GM23338 (cell line): Measurements from ENCODE around the gene A1BG. TPM values are rescaled to one million over a fixed set of nuclear protein-coding genes. Genes with fewer than 3 reads are reported as not detected.

Experiments used
- CREB1 ChIP-seq: fragments of 250-450 bp; sonication (Bioruptor Pico); IDR thresholded peaks from 2 replicates; pipeline ENCODE4 v1.5.0; 2020; ENCODE audit warnings: low read depth, mild to moderate bottlenecking, moderate library complexity
- EZH2 ChIP-seq: fragments of 200-600 bp; sonication (generic); IDR thresholded peaks from one replicate; pipeline ENCODE4 v1.8.0; 2017; ENCODE audit warnings: antibody characterized with exemption, mild to moderate bottlenecking, low read depth; ENCODE audit not compliant: unreplicated experiment
- JUNB ChIP-seq: IDR thresholded peaks from one replicate; pipeline ENCODE4 v1.6.1; 2016; ENCODE audit warnings: antibody characterized with exemption; ENCODE audit not compliant: unreplicated experiment
- NANOG ChIP-seq: IDR thresholded peaks from 2 replicates; pipeline ENCODE4 v1.6.1; 2016; ENCODE audit warnings: antibody characterized with exemption, borderline replicate concordance
- POLR2AphosphoS5 ChIP-seq: IDR thresholded peaks from 2 replicates; pipeline ENCODE4 v1.6.1; 2016; ENCODE audit warnings: antibody characterized with exemption, low read depth
- ZNF331 ChIP-seq: fragments of 250-450 bp; sonication (Bioruptor Pico); IDR thresholded peaks from 2 replicates; pipeline ENCODE4 v1.5.0; 2020; ENCODE audit warnings: low read depth, mild to moderate bottlenecking, moderate library complexity
- polyA plus RNA-seq: library from polyadenylated mRNA; unstranded; fragments of >200 nt; fragmentation: Nextera tagmentation; extraction: Ambion mirVana; gene quantifications from 2 replicates; pipeline ENCODE4 v1.2.1, GENCODE V29; 2016
- total RNA-seq: library from RNA; depleted of rRNA; stranded (reverse); fragments of >200 nt; shearing (Covaris generic); gene quantifications from 2 replicates; pipeline ENCODE4 v1.2.3, GENCODE V29; 2014
- TF ChIP-seq, protein P1 (sequence below): fragments of 250-450 bp; sonication (Bioruptor Pico); IDR thresholded peaks from 2 replicates; pipeline ENCODE4 v1.5.0; 2020; ENCODE audit warnings: mild to moderate bottlenecking, moderate library complexity
- TF ChIP-seq, protein P2 (sequence below), 2 experiments: fragments of 200-600 bp in 1 of 2; sonication (generic) in 1 of 2; conservative IDR thresholded peaks; 2 replicates each; pipeline versions ENCODE4 v1.5.1 to v1.6.1; 2016 to 2017; ENCODE audit warnings: antibody characterized with exemption in 2 of 2, low read depth in 2 of 2, mild to moderate bottlenecking in 2 of 2, moderate library complexity in 1 of 2
- TF ChIP-seq, protein P3 (sequence below): IDR thresholded peaks from one replicate; pipeline ENCODE4 v1.6.1; 2018; ENCODE audit warnings: antibody characterized with exemption; ENCODE audit not compliant: unreplicated experiment

A1BG gene
- total and polyA plus RNA-seq, 2 experiments from 2014 or later = 17.7 to 43.5 TPM

DNA sequence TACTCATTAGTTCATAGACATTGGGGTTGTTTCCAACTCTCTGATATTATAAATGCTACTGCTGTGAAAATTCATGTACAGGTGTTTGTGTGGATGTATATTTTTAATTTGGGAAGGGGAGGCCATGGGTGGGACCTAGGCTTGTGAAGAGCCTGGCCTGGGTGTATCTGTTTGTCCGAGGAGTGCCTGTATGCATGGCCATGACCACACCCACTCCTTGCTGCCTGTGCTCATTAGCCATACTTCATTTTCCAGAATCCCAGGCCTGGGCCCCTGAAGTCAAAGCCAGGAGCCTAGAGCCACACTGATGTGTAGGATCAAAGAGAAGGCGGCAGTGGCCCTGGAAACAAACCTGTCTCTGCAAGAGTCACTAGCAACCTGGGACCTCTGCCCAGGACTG, 37.7 kb downstream of the A1BG start (continued):
- TF ChIP-seq, protein P1, sequence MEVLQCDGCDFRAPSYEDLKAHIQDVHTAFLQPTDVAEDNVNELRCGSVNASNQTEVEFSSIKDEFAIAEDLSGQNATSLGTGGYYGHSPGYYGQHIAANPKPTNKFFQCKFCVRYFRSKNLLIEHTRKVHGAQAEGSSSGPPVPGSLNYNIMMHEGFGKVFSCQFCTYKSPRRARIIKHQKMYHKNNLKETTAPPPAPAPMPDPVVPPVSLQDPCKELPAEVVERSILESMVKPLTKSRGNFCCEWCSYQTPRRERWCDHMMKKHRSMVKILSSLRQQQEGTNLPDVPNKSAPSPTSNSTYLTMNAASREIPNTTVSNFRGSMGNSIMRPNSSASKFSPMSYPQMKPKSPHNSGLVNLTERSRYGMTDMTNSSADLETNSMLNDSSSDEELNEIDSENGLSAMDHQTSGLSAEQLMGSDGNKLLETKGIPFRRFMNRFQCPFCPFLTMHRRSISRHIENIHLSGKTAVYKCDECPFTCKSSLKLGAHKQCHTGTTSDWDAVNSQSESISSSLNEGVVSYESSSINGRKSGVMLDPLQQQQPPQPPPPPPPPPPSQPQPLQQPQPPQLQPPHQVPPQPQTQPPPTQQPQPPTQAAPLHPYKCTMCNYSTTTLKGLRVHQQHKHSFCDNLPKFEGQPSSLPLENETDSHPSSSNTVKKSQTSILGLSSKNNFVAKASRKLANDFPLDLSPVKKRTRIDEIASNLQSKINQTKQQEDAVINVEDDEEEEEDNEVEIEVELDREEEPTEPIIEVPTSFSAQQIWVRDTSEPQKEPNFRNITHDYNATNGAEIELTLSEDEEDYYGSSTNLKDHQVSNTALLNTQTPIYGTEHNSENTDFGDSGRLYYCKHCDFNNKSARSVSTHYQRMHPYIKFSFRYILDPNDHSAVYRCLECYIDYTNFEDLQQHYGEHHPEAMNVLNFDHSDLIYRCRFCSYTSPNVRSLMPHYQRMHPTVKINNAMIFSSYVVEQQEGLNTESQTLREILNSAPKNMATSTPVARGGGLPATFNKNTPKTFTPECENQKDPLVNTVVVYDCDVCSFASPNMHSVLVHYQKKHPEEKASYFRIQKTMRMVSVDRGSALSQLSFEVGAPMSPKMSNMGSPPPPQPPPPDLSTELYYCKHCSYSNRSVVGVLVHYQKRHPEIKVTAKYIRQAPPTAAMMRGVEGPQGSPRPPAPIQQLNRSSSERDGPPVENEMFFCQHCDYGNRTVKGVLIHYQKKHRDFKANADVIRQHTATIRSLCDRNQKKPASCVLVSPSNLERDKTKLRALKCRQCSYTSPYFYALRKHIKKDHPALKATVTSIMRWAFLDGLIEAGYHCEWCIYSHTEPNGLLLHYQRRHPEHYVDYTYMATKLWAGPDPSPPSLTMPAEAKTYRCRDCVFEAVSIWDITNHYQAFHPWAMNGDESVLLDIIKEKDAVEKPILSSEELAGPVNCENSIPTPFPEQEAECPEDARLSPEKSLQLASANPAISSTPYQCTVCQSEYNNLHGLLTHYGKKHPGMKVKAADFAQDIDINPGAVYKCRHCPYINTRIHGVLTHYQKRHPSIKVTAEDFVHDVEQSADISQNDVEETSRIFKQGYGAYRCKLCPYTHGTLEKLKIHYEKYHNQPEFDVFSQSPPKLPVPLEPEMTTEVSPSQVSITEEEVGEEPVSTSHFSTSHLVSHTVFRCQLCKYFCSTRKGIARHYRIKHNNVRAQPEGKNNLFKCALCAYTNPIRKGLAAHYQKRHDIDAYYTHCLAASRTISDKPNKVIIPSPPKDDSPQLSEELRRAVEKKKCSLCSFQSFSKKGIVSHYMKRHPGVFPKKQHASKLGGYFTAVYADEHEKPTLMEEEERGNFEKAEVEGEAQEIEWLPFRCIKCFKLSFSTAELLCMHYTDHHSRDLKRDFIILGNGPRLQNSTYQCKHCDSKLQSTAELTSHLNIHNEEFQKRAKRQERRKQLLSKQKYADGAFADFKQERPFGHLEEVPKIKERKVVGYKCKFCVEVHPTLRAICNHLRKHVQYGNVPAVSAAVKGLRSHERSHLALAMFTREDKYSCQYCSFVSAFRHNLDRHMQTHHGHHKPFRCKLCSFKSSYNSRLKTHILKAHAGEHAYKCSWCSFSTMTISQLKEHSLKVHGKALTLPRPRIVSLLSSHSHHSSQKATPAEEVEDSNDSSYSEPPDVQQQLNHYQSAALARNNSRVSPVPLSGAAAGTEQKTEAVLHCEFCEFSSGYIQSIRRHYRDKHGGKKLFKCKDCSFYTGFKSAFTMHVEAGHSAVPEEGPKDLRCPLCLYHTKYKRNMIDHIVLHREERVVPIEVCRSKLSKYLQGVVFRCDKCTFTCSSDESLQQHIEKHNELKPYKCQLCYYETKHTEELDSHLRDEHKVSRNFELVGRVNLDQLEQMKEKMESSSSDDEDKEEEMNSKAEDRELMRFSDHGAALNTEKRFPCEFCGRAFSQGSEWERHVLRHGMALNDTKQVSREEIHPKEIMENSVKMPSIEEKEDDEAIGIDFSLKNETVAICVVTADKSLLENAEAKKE = no peak
- no peak for TF ChIP-seq ZNF331
- TF ChIP-seq NANOG = no peak
- TF ChIP-seq, protein P2, sequence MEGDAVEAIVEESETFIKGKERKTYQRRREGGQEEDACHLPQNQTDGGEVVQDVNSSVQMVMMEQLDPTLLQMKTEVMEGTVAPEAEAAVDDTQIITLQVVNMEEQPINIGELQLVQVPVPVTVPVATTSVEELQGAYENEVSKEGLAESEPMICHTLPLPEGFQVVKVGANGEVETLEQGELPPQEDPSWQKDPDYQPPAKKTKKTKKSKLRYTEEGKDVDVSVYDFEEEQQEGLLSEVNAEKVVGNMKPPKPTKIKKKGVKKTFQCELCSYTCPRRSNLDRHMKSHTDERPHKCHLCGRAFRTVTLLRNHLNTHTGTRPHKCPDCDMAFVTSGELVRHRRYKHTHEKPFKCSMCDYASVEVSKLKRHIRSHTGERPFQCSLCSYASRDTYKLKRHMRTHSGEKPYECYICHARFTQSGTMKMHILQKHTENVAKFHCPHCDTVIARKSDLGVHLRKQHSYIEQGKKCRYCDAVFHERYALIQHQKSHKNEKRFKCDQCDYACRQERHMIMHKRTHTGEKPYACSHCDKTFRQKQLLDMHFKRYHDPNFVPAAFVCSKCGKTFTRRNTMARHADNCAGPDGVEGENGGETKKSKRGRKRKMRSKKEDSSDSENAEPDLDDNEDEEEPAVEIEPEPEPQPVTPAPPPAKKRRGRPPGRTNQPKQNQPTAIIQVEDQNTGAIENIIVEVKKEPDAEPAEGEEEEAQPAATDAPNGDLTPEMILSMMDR (conservative IDR thresholded peaks at IDR 0.05; ENCODE audit: low read depth in 2 of 2) = no peak
- TF ChIP-seq POLR2AphosphoS5 = no peak
- TF ChIP-seq, protein P3, sequence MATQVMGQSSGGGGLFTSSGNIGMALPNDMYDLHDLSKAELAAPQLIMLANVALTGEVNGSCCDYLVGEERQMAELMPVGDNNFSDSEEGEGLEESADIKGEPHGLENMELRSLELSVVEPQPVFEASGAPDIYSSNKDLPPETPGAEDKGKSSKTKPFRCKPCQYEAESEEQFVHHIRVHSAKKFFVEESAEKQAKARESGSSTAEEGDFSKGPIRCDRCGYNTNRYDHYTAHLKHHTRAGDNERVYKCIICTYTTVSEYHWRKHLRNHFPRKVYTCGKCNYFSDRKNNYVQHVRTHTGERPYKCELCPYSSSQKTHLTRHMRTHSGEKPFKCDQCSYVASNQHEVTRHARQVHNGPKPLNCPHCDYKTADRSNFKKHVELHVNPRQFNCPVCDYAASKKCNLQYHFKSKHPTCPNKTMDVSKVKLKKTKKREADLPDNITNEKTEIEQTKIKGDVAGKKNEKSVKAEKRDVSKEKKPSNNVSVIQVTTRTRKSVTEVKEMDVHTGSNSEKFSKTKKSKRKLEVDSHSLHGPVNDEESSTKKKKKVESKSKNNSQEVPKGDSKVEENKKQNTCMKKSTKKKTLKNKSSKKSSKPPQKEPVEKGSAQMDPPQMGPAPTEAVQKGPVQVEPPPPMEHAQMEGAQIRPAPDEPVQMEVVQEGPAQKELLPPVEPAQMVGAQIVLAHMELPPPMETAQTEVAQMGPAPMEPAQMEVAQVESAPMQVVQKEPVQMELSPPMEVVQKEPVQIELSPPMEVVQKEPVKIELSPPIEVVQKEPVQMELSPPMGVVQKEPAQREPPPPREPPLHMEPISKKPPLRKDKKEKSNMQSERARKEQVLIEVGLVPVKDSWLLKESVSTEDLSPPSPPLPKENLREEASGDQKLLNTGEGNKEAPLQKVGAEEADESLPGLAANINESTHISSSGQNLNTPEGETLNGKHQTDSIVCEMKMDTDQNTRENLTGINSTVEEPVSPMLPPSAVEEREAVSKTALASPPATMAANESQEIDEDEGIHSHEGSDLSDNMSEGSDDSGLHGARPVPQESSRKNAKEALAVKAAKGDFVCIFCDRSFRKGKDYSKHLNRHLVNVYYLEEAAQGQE = no peak
- no peak for TF ChIP-seq EZH2
- TF ChIP-seq JUNB = no peak
- TF ChIP-seq CREB1 = no peak
